Mucosa of stomach (tissue), 1 donor: ENCODE results near the gene TWIST2.

ENCODE experiments used
- H3K27me3 ChIP-seq: one replicate; pipeline ENCODE4 v1.7.0; 2013; ENCODE audit warnings: mild to moderate bottlenecking, low read length; ENCODE audit not compliant: control insufficient read depth, insufficient read depth
- H3K36me3 ChIP-seq: one replicate; pipeline ENCODE4 v1.7.0; 2013; ENCODE audit warnings: low read length; ENCODE audit not compliant: control insufficient read depth, insufficient read depth
- H3K4me1 ChIP-seq: one replicate; pipeline ENCODE4 v1.7.0; 2013; ENCODE audit warnings: mild to moderate bottlenecking, low read length; ENCODE audit not compliant: control insufficient read depth, insufficient read depth
- H3K4me3 ChIP-seq: one replicate; pipeline ENCODE4 v1.7.0; 2013; ENCODE audit warnings: low read length
- H3K9ac ChIP-seq: one replicate; pipeline ENCODE4 v1.7.0; 2013; ENCODE audit warnings: mild to moderate bottlenecking, low read length, moderate library complexity
- H3K9me3 ChIP-seq: one replicate; pipeline ENCODE4 v1.7.0; 2013; ENCODE audit warnings: mild to moderate bottlenecking, low read length, moderate library complexity; ENCODE audit not compliant: control insufficient read depth
- donor health status: Pancreatic carcinoma.

TWIST2 gene

GRCh38 chr2:238869293-238870124 is 21.6 kb downstream of the TWIST2 start:
- Histone ChIP-seq H3K9me3 (no peaks in the 10 kb centered on the region), H3K36me3 (no peaks in the 10 kb centered on the region), H3K4me1 (peaks cover 29% of the 10 kb centered on the region), H3K27me3 (peaks cover 5% of the 10 kb centered on the region), H3K9ac (no peak overlapping the region), H3K4me3 (no peak overlapping the region)

- Histone ChIP-seq H3K9ac (no peak overlapping the region), H3K4me1 (peaks cover 22% of the 10 kb centered on the region), H3K4me3 (no peak overlapping the region), H3K27me3 (peaks cover 5% of the 10 kb centered on the region), H3K9me3 (no peaks in the 10 kb centered on the region), H3K36me3 (no peaks in the 10 kb centered on the region)
Measured at GRCh38 chr2:238870261-238870660, 22.4 kb downstream of the TWIST2 start.

GRCh38 chr2:238872026-238872425 is 24.1 kb downstream of the TWIST2 start:
- Histone ChIP-seq H3K9ac (no peak overlapping the region), H3K27me3 (no peaks in the 10 kb centered on the region), H3K36me3 (no peaks in the 10 kb centered on the region), H3K4me3 (no peak overlapping the region), H3K9me3 (no peaks in the 10 kb centered on the region), H3K4me1 (peaks cover 18% of the 10 kb centered on the region)

GRCh38 chr2:238872628-238873380 is 24.9 kb downstream of the TWIST2 start:
- H3K36me3 ChIP-seq: no peaks in the 10 kb centered on the region
- H3K27me3 ChIP-seq: no peaks in the 10 kb centered on the region
- no peak overlapping the region for H3K4me3 ChIP-seq
- no peaks in the 10 kb centered on the region for H3K9me3 ChIP-seq
- peaks cover 12% of the 10 kb centered on the region for H3K4me1 ChIP-seq
- H3K9ac ChIP-seq: no peak overlapping the region

GRCh38 chr2:238873381-238873801 is 25.5 kb downstream of the TWIST2 start:
- Histone ChIP-seq H3K4me1 (peaks cover 8% of the 10 kb centered on the region), H3K9ac (no peak overlapping the region), H3K36me3 (no peaks in the 10 kb centered on the region), H3K9me3 (no peaks in the 10 kb centered on the region), H3K4me3 (no peak overlapping the region), H3K27me3 (no peaks in the 10 kb centered on the region)

GRCh38 chr2:238873841-238874240 is 26.0 kb downstream of the TWIST2 start:
- H3K4me1 ChIP-seq: peaks cover 4% of the 10 kb centered on the region
- no peak overlapping the region for H3K9ac ChIP-seq
- no peaks in the 10 kb centered on the region for H3K36me3 ChIP-seq
- no peaks in the 10 kb centered on the region for H3K9me3 ChIP-seq
- H3K4me3 ChIP-seq: no peak overlapping the region
- no peaks in the 10 kb centered on the region for H3K27me3 ChIP-seq

- Histone ChIP-seq H3K9me3 (no peaks in the 10 kb centered on the region), H3K9ac (no peak overlapping the region), H3K36me3 (no peaks in the 10 kb centered on the region), H3K27me3 (no peaks in the 10 kb centered on the region), H3K4me3 (no peak overlapping the region), H3K4me1 (no peaks in the 10 kb centered on the region)
Measured at GRCh38 chr2:238874330-238875050, 26.6 kb downstream of the TWIST2 start.

- Histone ChIP-seq H3K36me3 (no peaks in the 10 kb centered on the region), H3K27me3 (no peaks in the 10 kb centered on the region), H3K4me3 (no peak overlapping the region), H3K9ac (no peak overlapping the region), H3K9me3 (no peaks in the 10 kb centered on the region), H3K4me1 (no peaks in the 10 kb centered on the region)
Measured at GRCh38 chr2:238875101-238875470, 27.2 kb downstream of the TWIST2 start.

- Histone ChIP-seq H3K9ac (no peak overlapping the region), H3K9me3 (no peaks in the 10 kb centered on the region), H3K36me3 (no peaks in the 10 kb centered on the region), H3K4me1 (no peaks in the 10 kb centered on the region), H3K4me3 (no peak overlapping the region), H3K27me3 (no peaks in the 10 kb centered on the region)
Measured at GRCh38 chr2:238875471-238876231, 27.8 kb downstream of the TWIST2 start.

- Histone ChIP-seq H3K9me3 (no peaks in the 10 kb centered on the region), H3K4me3 (no peak overlapping the region), H3K27me3 (no peaks in the 10 kb centered on the region), H3K4me1 (no peaks in the 10 kb centered on the region), H3K36me3 (no peaks in the 10 kb centered on the region), H3K9ac (no peak overlapping the region)
Measured at GRCh38 chr2:238876232-238876630, 28.3 kb downstream of the TWIST2 start.

- Histone ChIP-seq H3K4me1 (no peaks in the 10 kb centered on the region), H3K4me3 (no peak overlapping the region), H3K9ac (no peak overlapping the region), H3K9me3 (no peaks in the 10 kb centered on the region), H3K36me3 (no peaks in the 10 kb centered on the region), H3K27me3 (no peaks in the 10 kb centered on the region)
Measured at GRCh38 chr2:238878051-238878735, 30.3 kb downstream of the TWIST2 start.
